ENCODE measurements around the gene ATP2A1. TPM values are rescaled to one million over a fixed set of nuclear protein-coding genes. Genes with fewer than 3 reads are reported as not detected.

ATP2A1 gene
- total and polyA plus RNA-seq, 2 experiments from 2014 or later = 0.13 to 2.3 TPM

- DNase-seq (ENCODE audit: low spot score) = no peak
- WGBS (ENCODE audit: low lambda C conversion rate, missing lambda C conversion rate) = 71% methylated on average over 13 of the region's 24 CpGs
Observed at GRCh38 chr16:28882551-28883160, 4.4 kb downstream of the ATP2A1 start.

GRCh38 chr16:28883221-28883996, 5.1 kb downstream of the ATP2A1 start:
- TF ChIP-seq EZH2phosphoT487 (IDR thresholded peaks at IDR 0.05; ENCODE audit: low read depth, severe bottlenecking, unreplicated experiment) (no peak), EZH2 (IDR thresholded peaks at IDR 0.05; ENCODE audit: borderline replicate concordance) (no peak), CTCF (IDR thresholded peaks at IDR 0.05; ENCODE audit: poor library complexity) (no peak)
- no peak overlapping the region for H3K27ac ChIP-seq
- H3K27me3 ChIP-seq = no peaks in the 10 kb centered on the region
- no peaks in the 10 kb centered on the region for H3K36me3 ChIP-seq (replicated peaks; ENCODE audit: insufficient read depth, low read depth)
- H4K20me1 ChIP-seq (ENCODE audit: insufficient read depth, poor library complexity, severe bottlenecking) = no peaks in the 10 kb centered on the region
- H3K9me3 ChIP-seq (ENCODE audit: low read depth) = no peaks in the 10 kb centered on the region
- WGBS (ENCODE audit: low lambda C conversion rate, missing lambda C conversion rate) = 81% methylated on average over 24 of the region's 25 CpGs
- no peak overlapping the region for H2AFZ ChIP-seq
- no peaks in the 10 kb centered on the region for H3K79me2 ChIP-seq
- peaks cover 13% of the 10 kb centered on the region for H3K4me1 ChIP-seq (ENCODE audit: insufficient read depth)
- H3K9me2 ChIP-seq (replicated peaks; ENCODE audit: insufficient read depth) = no peaks in the 10 kb centered on the region
- no peak overlapping the region for H3K4me3 ChIP-seq
- no peak overlapping the region for H3K4me2 ChIP-seq
- DNase-seq (ENCODE audit: low spot score) = no peak

More at GRCh38 chr16:28882551-28883160, 4.4 kb downstream of the ATP2A1 start:
- no peak overlapping the region for H3K4me3 ChIP-seq
- H3K27ac ChIP-seq = no peak overlapping the region
- H3K27me3 ChIP-seq = no peaks in the 10 kb centered on the region
- no peaks in the 10 kb centered on the region for H4K20me1 ChIP-seq (ENCODE audit: insufficient read depth, poor library complexity, severe bottlenecking)
- no peaks in the 10 kb centered on the region for H3K79me2 ChIP-seq
- H3K4me1 ChIP-seq (ENCODE audit: insufficient read depth) = peaks cover 13% of the 10 kb centered on the region
- H3K9me2 ChIP-seq (replicated peaks; ENCODE audit: insufficient read depth) = no peaks in the 10 kb centered on the region
- H3K9me3 ChIP-seq (ENCODE audit: low read depth) = no peaks in the 10 kb centered on the region
- no peak overlapping the region for H2AFZ ChIP-seq
- no peak overlapping the region for H3K4me2 ChIP-seq
- no peaks in the 10 kb centered on the region for H3K36me3 ChIP-seq (replicated peaks; ENCODE audit: insufficient read depth, low read depth)
- TF ChIP-seq EZH2 (IDR thresholded peaks at IDR 0.05; ENCODE audit: borderline replicate concordance) = no peak
- TF ChIP-seq CTCF (IDR thresholded peaks at IDR 0.05; ENCODE audit: poor library complexity) = no peak
- TF ChIP-seq EZH2phosphoT487 (IDR thresholded peaks at IDR 0.05; ENCODE audit: low read depth, severe bottlenecking, unreplicated experiment) = no peak

GRCh38 chr16:28884045-28884444, 5.8 kb downstream of the ATP2A1 start:
- H4K20me1 ChIP-seq (ENCODE audit: insufficient read depth, poor library complexity, severe bottlenecking) = no peaks in the 10 kb centered on the region
- DNase-seq (ENCODE audit: low spot score) = no peak
- H3K4me2 ChIP-seq = no peak overlapping the region
- no peak overlapping the region for H3K27ac ChIP-seq
- WGBS (ENCODE audit: low lambda C conversion rate, missing lambda C conversion rate) = 93% methylated on average over 6 of the region's 6 CpGs
- no peaks in the 10 kb centered on the region for H3K79me2 ChIP-seq
- H3K9me3 ChIP-seq (ENCODE audit: low read depth) = no peaks in the 10 kb centered on the region
- no peak overlapping the region for H3K4me3 ChIP-seq
- H3K27me3 ChIP-seq = no peaks in the 10 kb centered on the region
- TF ChIP-seq CTCF (IDR thresholded peaks at IDR 0.05; ENCODE audit: poor library complexity) = no peak
- TF ChIP-seq EZH2phosphoT487 (IDR thresholded peaks at IDR 0.05; ENCODE audit: low read depth, severe bottlenecking, unreplicated experiment) = no peak
- TF ChIP-seq EZH2 (IDR thresholded peaks at IDR 0.05; ENCODE audit: borderline replicate concordance) = no peak
- no peaks in the 10 kb centered on the region for H3K9me2 ChIP-seq (replicated peaks; ENCODE audit: insufficient read depth)
- no peaks in the 10 kb centered on the region for H3K36me3 ChIP-seq (replicated peaks; ENCODE audit: insufficient read depth, low read depth)
- H3K4me1 ChIP-seq (ENCODE audit: insufficient read depth) = peaks cover 11% of the 10 kb centered on the region
- no peak overlapping the region for H2AFZ ChIP-seq
